HL-60 (cell line): ENCODE data around the gene FAM47E.

Source experiments
- DNase-seq, 2 experiments: peaks; one replicate each; pipeline ENCODE4 v3.0.0-alpha.2; 2010 to 2020; ENCODE audit warnings: low read depth in 1 of 2, low spot score in 1 of 2
- H3K27ac ChIP-seq: fragments of 250-450 bp; sonication (Bioruptor Pico); replicated peaks from 2 replicates; pipeline ENCODE4 v1.5.1; 2020; ENCODE audit warnings: mild to moderate bottlenecking, moderate library complexity
- H3K27me3 ChIP-seq: fragments of 250-450 bp; sonication (Bioruptor Pico); 2 replicates; pipeline ENCODE4 v1.5.1; 2021; ENCODE audit warnings: mild to moderate bottlenecking, moderate library complexity; ENCODE audit not compliant: insufficient read depth, poor library complexity, severe bottlenecking
- H3K4me3 ChIP-seq: replicated peaks from 2 replicates; pipeline ENCODE4 v1.5.1; 2011; ENCODE audit warnings: mild to moderate bottlenecking, control low read depth, low read length; ENCODE audit not compliant: insufficient read depth
- CTCF ChIP-seq: IDR thresholded peaks from one replicate; pipeline ENCODE4 v1.5.1; 2011; ENCODE audit warnings: low read length, control low read depth, inconsistent platforms; ENCODE audit not compliant: insufficient read depth
- GABPA ChIP-seq: IDR thresholded peaks from 2 replicates; pipeline ENCODE4 v1.6.1; 2012; ENCODE audit warnings: low read depth
- POLR2AphosphoS5 ChIP-seq: IDR thresholded peaks from 2 replicates; pipeline ENCODE4 v1.6.1; 2012; ENCODE audit warnings: low read depth
- REST ChIP-seq: IDR thresholded peaks from 2 replicates; pipeline ENCODE4 v1.6.1; 2012; ENCODE audit warnings: low read depth; ENCODE audit not compliant: insufficient replicate concordance
- SPI1 ChIP-seq: IDR thresholded peaks from 2 replicates; pipeline ENCODE4 v1.6.1; 2012; ENCODE audit warnings: low read depth, mild to moderate bottlenecking, borderline replicate concordance

The FAM47E gene

GRCh38 chr4:76276813-76277212, 25.3 kb downstream of the FAM47E start:
- Histone ChIP-seq H3K27ac (no peak overlapping the region), H3K4me3 (no peak overlapping the region), H3K27me3 (no peaks in the 10 kb centered on the region)
- peak in 1 of 2 experiments; percentile 59 for DNase-seq
- no peak for TF ChIP-seq REST
- no peak for TF ChIP-seq CTCF
- no peak for TF ChIP-seq SPI1
- TF ChIP-seq POLR2AphosphoS5, result peak; percentile 61; the same call in 1 of the 2 replicates
- TF ChIP-seq GABPA, result no peak

- Histone ChIP-seq H3K4me3 (no peak overlapping the region), H3K27ac (peak overlapping the region; percentile 41; the same call in 1 of the 2 replicates), H3K27me3 (no peaks in the 10 kb centered on the region)
- DNase-seq, result no peak
- TF ChIP-seq POLR2AphosphoS5 (no peak), REST (no peak), GABPA (no peak), SPI1 (no peak), CTCF (no peak)
Observed at GRCh38 chr4:76277667-76278066, 26.1 kb downstream of the FAM47E start.

GRCh38 chr4:76278583-76278982, 27.1 kb downstream of the FAM47E start:
- Histone ChIP-seq H3K27me3 (no peaks in the 10 kb centered on the region), H3K4me3 (no peak overlapping the region), H3K27ac (peak overlapping the region; percentile 41)
- TF ChIP-seq REST, result no peak
- TF ChIP-seq SPI1, result peak; percentile 37; the same call in 1 of the 2 replicates
- TF ChIP-seq POLR2AphosphoS5, result 0 out of 2 replicates have a peak, but pooled peaks have one; percentile 22
- DNase-seq, result peak; percentile 24 to 69
